ENCODE measurements around the gene STK25. TPM values are rescaled to one million over a fixed set of nuclear protein-coding genes. Genes with fewer than 3 reads are reported as not detected.

The STK25 gene
- total RNA-seq, 1 donor, result 143 TPM

DNA sequence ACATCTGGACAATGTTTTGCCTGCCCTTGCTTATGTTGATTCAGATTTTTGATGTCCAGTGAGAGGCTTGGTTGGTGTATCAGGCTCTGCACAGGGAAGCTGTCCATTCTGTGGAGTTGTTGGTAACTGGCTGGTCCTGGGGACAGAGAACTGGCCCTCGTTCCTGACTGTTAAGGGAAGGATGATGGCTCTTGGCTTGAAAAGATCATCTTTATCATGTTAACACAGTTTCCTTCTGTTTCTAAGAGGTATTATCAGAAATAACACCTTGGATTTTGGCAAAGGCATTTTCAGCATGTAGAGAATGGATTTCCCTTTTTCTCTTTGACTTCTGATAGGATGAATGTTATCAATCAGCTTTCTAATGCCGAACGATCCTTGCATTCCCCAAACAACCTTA is 19.3 kb downstream of the STK25 start:
- H3K4me3 ChIP-seq (ENCODE audit: low read depth, low read length), result no peak overlapping the region
- TF ChIP-seq, protein P1, sequence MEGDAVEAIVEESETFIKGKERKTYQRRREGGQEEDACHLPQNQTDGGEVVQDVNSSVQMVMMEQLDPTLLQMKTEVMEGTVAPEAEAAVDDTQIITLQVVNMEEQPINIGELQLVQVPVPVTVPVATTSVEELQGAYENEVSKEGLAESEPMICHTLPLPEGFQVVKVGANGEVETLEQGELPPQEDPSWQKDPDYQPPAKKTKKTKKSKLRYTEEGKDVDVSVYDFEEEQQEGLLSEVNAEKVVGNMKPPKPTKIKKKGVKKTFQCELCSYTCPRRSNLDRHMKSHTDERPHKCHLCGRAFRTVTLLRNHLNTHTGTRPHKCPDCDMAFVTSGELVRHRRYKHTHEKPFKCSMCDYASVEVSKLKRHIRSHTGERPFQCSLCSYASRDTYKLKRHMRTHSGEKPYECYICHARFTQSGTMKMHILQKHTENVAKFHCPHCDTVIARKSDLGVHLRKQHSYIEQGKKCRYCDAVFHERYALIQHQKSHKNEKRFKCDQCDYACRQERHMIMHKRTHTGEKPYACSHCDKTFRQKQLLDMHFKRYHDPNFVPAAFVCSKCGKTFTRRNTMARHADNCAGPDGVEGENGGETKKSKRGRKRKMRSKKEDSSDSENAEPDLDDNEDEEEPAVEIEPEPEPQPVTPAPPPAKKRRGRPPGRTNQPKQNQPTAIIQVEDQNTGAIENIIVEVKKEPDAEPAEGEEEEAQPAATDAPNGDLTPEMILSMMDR (IDR thresholded peaks at IDR 0.05; ENCODE audit: insufficient read depth, low read length), result no peak
- no peak for DNase-seq (ENCODE audit: low read depth)

DNA sequence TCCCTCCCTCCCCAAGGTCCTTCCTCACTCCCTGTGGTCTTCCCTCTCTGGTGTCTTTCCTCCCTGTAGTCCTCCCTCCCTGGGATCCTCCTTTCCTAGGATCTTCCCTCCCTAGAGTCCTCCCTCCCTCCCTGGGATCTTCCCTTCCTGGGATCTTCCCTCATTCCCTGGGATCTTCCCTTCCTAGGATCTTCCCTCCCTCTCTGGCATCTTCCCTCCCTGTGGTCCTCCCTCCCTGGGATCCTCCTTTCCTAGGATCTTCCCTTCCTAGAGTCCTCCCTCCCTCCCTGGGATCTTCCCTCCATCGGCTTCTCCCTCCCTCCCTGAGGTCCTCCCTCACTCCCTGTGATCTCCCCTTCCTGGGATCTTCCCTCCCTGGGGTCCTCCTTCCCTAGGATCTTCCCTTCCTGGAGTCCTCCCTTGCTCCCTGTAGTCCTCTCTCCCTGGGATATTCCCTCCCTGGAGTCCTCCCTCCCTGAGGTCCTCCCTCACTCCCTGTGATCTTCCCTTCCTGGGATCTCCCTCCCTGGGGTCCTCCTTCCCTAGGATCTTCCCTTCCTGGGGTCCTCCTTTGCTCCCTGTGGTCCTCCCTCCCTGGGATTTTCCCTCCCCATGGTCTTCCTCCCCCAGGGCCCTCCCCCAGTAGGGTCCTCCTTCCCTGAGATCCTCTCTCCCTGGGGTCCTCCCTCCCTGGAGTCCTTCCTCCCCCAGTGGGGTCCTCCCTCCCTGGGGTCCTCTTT is 23.0 kb downstream of the STK25 start:
- DNase-seq (ENCODE audit: low read depth), result no peak
- H3K4me3 ChIP-seq (ENCODE audit: low read depth, low read length), result no peak overlapping the region
- TF ChIP-seq, protein P1 (IDR thresholded peaks at IDR 0.05; ENCODE audit: insufficient read depth, low read length), result no peak

DNA sequence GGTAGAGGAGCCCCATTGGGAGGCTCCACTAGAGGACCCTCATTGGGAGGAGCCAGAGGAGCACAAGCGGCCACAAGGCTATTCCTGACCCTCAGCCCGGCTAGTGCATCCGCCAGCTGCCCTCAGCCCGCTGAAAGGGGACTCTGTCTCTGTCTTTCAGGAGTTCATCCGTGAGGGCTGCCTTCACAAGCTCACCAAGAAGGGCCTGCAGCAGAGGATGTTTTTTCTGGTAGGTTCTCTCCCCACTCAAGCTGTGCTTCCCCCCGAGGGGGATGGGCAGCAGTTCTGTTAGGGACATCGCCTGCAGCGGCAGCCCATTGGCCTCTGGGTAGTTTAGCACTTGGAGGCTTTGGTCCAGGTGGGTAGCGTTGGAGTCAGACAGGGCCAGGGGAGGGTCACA is 25.1 kb downstream of the STK25 start:
- no peak overlapping the region for H3K4me3 ChIP-seq (ENCODE audit: low read depth, low read length)
- TF ChIP-seq, protein P1 (IDR thresholded peaks at IDR 0.05; ENCODE audit: insufficient read depth, low read length), result no peak
- DNase-seq (ENCODE audit: low read depth), result no peak

DNA sequence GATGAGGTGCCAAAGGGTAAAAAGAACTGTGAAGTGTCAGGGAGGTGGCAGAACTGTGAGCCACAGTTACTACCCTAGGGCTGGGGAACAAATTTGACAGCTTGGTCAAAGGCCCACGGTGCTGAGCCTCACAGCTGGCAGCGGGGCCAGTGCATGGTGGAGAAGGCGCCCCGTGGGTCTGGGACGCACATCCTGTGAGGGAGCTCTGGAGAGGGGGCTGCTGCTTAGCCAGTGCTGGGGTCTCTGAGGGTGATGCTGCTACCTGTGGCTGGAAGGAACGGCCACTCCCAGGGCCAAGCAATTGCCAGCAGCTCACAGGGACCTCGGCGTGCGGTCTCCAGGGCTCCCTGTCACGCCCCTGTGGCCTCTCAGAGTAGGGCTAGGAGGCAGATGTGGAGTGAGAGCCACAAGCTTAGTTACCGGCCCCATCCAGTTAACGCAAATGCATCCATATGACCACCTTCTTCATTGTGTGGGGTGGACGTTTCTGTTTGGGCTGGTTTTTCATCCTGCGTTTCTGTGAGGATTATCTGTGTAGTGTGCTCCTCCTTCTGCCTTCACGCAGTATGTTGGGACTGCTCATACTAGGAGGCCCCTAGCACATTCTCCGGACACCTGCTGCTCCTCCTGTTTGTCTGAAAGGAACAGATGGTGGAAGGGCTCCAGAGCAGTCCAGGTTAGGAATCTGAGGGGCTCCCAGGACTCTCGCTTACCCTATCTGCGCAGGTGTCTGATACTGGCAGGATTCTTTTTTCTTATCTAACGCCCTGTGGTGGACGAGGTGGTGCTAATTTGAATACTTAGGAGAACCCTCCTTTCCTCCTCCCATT is 26.0 kb downstream of the STK25 start:
- H3K4me3 ChIP-seq (ENCODE audit: low read depth, low read length), result no peak overlapping the region
- DNase-seq (ENCODE audit: low read depth), result no peak
- TF ChIP-seq, protein P1 (IDR thresholded peaks at IDR 0.05; ENCODE audit: insufficient read depth, low read length), result no peak

DNA sequence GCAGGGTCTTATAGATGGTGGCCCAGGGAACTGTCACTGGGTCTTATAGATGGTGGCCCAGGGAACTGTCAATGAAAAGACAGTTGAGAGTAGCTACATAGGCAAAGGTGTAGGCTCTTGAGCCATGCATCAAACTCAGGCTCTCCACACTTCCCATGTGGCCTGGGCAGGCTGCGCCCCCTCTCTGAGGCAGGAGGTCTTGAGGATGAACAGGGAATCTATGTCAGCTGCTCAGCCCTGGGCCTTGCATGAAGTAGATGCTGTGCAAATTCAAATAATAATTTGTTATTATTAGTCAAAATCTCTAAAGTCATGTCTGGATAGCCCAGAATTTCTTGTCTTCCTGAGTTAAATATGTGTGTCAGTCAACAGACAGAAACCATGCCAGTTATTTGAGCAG is 26.7 kb downstream of the STK25 start:
- TF ChIP-seq, protein P1 (IDR thresholded peaks at IDR 0.05; ENCODE audit: insufficient read depth, low read length), result no peak
- no peak for DNase-seq (ENCODE audit: low read depth)

DNA sequence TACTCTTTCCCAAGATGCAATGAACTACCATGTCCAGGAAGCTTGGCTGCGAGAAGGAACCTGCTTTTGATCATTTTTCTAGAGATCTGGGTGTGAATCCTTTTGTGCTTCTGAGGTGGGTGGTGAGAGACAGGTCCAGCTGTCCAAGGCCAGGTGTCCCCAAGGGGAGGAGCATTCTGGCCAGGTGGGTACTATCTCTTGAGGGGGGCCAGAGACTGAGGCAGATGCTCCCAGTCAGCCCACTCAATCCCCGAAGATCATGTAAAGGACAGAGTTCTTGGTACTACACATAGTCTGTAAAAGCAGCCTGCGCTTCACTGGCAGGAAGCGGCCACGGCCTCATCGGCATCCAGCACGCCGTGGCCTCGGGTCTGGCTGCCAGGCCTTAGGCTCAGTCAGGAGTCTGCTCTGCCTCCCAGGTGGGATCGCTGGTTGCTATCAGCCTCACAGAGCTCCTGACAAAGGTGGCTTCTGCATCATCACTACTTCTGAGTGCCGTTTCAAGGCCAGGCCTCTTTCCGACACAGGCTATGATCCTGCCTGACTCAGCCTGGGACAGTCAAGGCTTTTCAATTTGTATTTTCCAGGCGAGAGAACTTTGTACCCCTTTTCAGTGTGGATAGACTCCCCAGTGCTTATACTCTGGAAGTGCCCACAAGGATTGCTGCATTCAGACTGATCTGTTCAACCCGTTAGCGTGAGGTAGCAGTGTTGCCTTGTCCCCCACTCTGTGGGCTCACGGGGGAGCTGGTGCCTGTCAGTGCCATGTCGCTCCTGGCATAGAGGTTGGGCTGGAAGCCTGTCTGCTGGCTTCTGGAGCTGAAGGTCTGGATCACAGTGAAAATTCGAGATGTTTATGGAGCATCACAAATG is 29.1 kb downstream of the STK25 start:
- no peak for DNase-seq (ENCODE audit: low read depth)
- no peak overlapping the region for H3K4me3 ChIP-seq (ENCODE audit: low read depth, low read length)
- TF ChIP-seq, protein P1 (IDR thresholded peaks at IDR 0.05; ENCODE audit: insufficient read depth, low read length), result no peak

More for the DNA sequence above, 26.7 kb downstream of the STK25 start:
- no peak overlapping the region for H3K4me3 ChIP-seq (ENCODE audit: low read depth, low read length)
